H1 (cell line): Measurements from ENCODE around the gene SH3BP5. TPM values are rescaled to one million over a fixed set of nuclear protein-coding genes. Genes with fewer than 3 reads are reported as not detected.

Experiments used
- ATF2 ChIP-seq: IDR thresholded peaks from 2 replicates; pipeline ENCODE4 v1.6.1; 2012; ENCODE audit warnings: low read length, inconsistent platforms
- CHD7 ChIP-seq: fragments of 300-600 bp; sonication (generic); IDR thresholded peaks from 2 replicates; pipeline ENCODE4 v1.7.1; 2012; ENCODE audit warnings: low read length, moderate library complexity, mild to moderate bottlenecking, inconsistent platforms; ENCODE audit not compliant: insufficient replicate concordance
- KDM1A ChIP-seq: fragments of 200-600, 300-600 bp; sonication (generic); IDR thresholded peaks from 2 replicates; pipeline ENCODE4 v1.7.1; 2016; ENCODE audit warnings: mild to moderate bottlenecking, low read length, borderline replicate concordance
- MAFK ChIP-seq: IDR thresholded peaks from 2 replicates; pipeline ENCODE4 v1.6.1; 2012; ENCODE audit warnings: low read depth, mild to moderate bottlenecking, improper control_type of control experiment, low read length
- RBBP5 ChIP-seq: IDR thresholded peaks from 2 replicates; pipeline ENCODE4 v1.7.1; 2012; ENCODE audit warnings: low read depth, mild to moderate bottlenecking, inconsistent platforms, low read length, moderate library complexity, borderline replicate concordance
- SUZ12 ChIP-seq: fragments of 200-600 bp; sonication (generic); IDR thresholded peaks from 2 replicates; pipeline ENCODE4 v1.6.1; 2012; ENCODE audit warnings: mild to moderate bottlenecking, inconsistent platforms, low read length, moderate library complexity, mixed read lengths
- USF2 ChIP-seq: IDR thresholded peaks from 2 replicates; pipeline ENCODE4 v1.6.1; 2011; ENCODE audit warnings: low read length, improper control_type of control experiment
- polyA plus RNA-seq, 7 experiments: library from polyadenylated mRNA; depleted of rRNA in 3 of 7; stranded (reverse) in 5 of 7; unstranded in 2 of 7; fragments of >200 nt in 5 of 7; fragments of 200-250 nt in 2 of 7; gene quantifications; 1 replicate in 5 of 7; 2 replicates in 1 of 7; 4 replicates in 1 of 7; pipeline versions ENCODE4 v1.2.1 to v1.2.3, GENCODE V29; 2011 to 2013; ENCODE audit warnings: missing spikeins in 2 of 7, mixed read lengths in 2 of 7
- total RNA-seq: library from RNA; stranded (reverse); fragmentation: NEBNext Ultra II Directional; extraction: Animal tissue kit (Norgen Biotek cat#: 25700); gene quantifications from 2 replicates; pipeline ENCODE4 v1.2.1, GENCODE V29; 2021

Gene SH3BP5
- total and polyA plus RNA-seq, 2 of the 8 experiments (the other 6 are each of a cell fraction or from before 2014, with no cell fraction given) = 7.1 to 9.7 TPM

- no peak for TF ChIP-seq CHD7
- peak; percentile 84; the same call in 1 of the 2 replicates for TF ChIP-seq RBBP5
- no peak for TF ChIP-seq SUZ12
- peak; percentile 77 for TF ChIP-seq USF2
- no peak; the same call in 1 of the 2 replicates for TF ChIP-seq KDM1A
- no peak for TF ChIP-seq ATF2
- no peak for TF ChIP-seq MAFK
Measured at GRCh38 chr3:15205934-15206661, 126.3 kb downstream of the SH3BP5 start, which contains the start of gene CAPN7 (continued).
